ENCODE data around the gene USP5.

USP5 gene

GRCh38 chr12:6825398-6826124 lies 26.4 kb upstream of the USP5 start:
- peak overlapping the region; percentile 24 for H3K4me3 ChIP-seq (ENCODE audit: low read depth, low read length)
- DNase-seq (ENCODE audit: low read depth, low spot score) = peak; percentile 82
- TF ChIP-seq CTCF (IDR thresholded peaks at IDR 0.05; ENCODE audit: low read depth, low read length) = peak; percentile 97
- in situ Hi-C loops (cut with HindIII; ENCODE audit: low sequenced_read_pairs) = no loop called here

GRCh38 chr12:6826125-6826733 lies 25.7 kb upstream of the USP5 start:
- no peak overlapping the region for H3K4me3 ChIP-seq (ENCODE audit: low read depth, low read length)
- no peak for TF ChIP-seq CTCF (IDR thresholded peaks at IDR 0.05; ENCODE audit: low read depth, low read length)
- DNase-seq (ENCODE audit: low read depth, low spot score) = no peak
- in situ Hi-C loops (cut with HindIII; ENCODE audit: low sequenced_read_pairs) = no loop called here

GRCh38 chr12:6826734-6827436 lies 25.1 kb upstream of the USP5 start:
- no peak for TF ChIP-seq CTCF (IDR thresholded peaks at IDR 0.05; ENCODE audit: low read depth, low read length)
- no peak for DNase-seq (ENCODE audit: low read depth, low spot score)
- no peak overlapping the region for H3K4me3 ChIP-seq (ENCODE audit: low read depth, low read length)
- in situ Hi-C loops (cut with HindIII; ENCODE audit: low sequenced_read_pairs) = no loop called here

GRCh38 chr12:6827437-6827911 lies 24.5 kb upstream of the USP5 start:
- TF ChIP-seq CTCF (IDR thresholded peaks at IDR 0.05; ENCODE audit: low read depth, low read length) = no peak
- in situ Hi-C loops (cut with HindIII; ENCODE audit: low sequenced_read_pairs) = no loop called here
- no peak overlapping the region for H3K4me3 ChIP-seq (ENCODE audit: low read depth, low read length)
- DNase-seq (ENCODE audit: low read depth, low spot score) = peak; percentile 81

GRCh38 chr12:6827982-6828780 lies 23.8 kb upstream of the USP5 start, which contains the start of gene P3H3:
TSS of gene P3H3 (plus strand) at chr12:6828407. CDS start at chr12:6828441, 34 bp downstream.
- in situ Hi-C loops (cut with HindIII; ENCODE audit: low sequenced_read_pairs) = no loop called here
- peak within 1 kb of the TSS; percentile 94 for H3K4me3 ChIP-seq (ENCODE audit: low read depth, low read length)
- TF ChIP-seq CTCF (IDR thresholded peaks at IDR 0.05; ENCODE audit: low read depth, low read length) = no peak
- peak; percentile 37 for DNase-seq (ENCODE audit: low read depth, low spot score)

Data from astrocyte of the spinal cord (primary cell).